Measurements from ENCODE around the gene CDKN1C.

Gene CDKN1C

DNA sequence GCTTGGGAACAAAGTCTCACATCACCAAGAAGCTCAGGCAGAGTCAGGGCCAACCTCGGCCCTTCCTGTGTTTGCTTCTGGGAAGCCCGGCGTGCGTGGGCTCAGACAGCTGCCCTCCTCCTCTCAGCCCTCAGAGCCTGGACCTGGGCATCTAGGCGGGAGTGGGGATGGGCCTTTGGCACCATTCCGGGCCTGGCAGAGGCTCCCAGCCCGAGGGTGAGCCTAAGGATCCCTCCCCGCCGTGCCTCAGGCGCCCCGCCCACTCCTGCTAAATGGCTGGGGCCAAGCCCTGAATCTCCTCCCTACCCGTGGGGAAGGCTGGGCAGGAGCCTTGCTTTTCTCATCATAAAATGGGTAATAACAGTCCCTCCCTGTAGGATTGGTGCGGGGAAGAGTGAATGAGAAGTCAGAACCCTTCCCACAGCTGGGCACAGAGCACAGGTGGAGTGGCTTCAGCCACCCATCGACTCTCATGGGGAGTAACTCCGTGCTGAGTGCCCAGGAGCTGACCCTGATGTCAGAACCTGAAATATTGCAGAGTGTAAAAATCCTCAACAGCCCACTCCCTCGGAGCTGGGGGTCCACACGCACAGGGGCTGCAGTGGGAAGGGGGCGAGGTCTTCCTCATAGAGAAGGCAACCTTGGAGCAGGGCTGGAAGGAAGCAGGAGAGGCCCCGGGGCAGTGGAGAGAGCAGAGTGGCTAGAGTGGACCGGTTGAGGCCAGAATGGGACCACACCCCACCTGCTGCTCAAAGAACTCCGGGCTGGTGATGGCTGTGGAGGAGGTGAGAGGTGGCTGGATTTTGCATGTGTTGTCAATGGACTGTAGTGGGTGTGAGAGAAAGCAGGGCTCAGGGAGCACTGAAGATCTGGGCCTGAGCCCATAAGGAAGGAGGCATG is 18.8 kb upstream of the CDKN1C start:
- DNase-seq = no peak

- DNase-seq = no peak
Observed at GRCh38 chr11:2903672-2904011, 18.1 kb upstream of the CDKN1C start.

- DNase-seq = no peak
Observed at GRCh38 chr11:2902784-2903671, 17.5 kb upstream of the CDKN1C start.

- DNase-seq = peak; percentile 95 to 97
Observed at GRCh38 chr11:2901854-2902783, 16.5 kb upstream of the CDKN1C start.

DNA sequence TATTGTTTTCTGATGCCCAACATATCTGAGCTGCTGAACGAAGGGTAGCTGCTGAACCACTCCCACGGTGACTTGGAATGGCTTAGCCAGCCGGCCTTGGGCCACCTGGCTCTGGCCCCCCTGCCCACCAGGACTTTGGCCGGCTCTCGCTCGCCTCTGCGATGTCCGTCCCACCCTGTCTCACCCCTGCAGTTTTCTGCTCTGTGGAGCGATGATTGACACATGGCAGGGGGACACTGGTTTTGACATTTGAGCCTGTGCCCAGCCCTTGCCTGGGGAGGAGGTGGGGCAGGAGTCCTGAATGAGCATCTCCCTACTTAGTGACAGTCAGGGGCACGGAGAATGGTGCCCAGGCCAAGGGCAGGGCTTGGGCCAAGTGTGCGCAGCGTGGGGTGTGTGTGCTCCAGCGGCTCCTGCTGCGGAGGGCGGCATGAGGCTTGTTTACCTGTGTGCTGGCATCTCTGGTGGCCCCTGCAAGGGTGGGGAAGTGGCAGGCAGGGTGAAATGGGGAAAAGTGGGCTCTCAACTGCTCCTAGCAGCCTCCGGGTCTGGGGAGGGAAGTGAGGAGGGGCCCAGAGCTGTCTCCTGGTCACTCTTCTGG is 15.7 kb upstream of the CDKN1C start:
- no peak for DNase-seq

DNA sequence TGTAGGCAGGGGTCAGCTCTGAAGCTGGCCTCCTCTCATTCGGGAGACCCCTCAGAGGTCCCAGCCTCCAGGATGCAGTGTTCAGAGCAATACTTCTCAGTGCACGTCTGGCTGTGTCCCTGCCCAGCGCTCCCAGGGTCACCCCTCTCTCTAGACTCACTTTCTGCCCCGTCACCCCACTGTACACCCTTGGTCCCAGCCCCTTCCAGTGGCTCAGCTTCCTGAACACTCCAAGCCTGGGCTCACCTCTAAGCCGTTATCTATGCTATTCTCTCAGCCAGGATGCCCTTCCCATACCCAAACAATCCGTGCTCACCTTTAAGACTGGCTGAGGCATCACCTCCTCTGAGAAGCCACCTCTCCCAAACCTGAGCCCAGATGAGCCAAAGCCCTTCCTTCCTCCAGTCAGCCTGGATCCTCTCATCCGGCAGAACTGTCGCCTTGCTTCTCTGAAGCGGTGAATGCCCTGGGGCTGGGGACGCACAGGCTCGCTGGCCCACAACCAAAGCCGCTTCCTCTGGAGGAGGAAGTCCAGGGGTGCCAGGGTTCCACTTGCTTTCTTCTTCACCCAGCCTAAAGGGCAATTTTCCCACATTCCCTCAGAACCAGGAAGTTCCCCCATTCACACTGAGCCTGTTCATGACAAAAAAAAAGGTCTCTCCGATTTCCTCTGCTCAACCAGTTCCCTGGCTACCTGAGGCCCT is 13.7 kb upstream of the CDKN1C start:
- DNase-seq = no peak

GRCh38 chr11:2898366-2899079 is 12.9 kb upstream of the CDKN1C start:
- peak; percentile 55 to 58 for DNase-seq

DNA sequence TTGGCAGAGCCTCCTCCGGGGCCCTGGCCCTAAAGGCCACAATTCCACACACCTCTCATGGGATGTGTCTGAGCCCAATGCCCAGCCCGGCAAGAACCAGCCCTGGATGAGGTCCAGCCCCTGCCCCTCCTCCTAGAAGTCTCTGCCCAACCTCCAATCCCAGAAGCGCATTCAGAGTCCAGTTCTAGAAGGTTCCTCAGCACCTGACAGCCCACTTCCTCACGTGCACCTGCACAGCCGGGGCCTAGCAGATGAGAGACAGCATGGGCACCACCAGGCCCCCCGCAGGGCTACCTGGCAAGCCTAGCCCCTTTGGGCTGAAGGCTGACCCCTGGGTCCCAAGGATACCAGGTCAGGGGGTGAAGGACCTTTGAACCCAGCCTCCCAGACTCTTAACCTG is 11.5 kb upstream of the CDKN1C start:
- no peak for DNase-seq

DNA sequence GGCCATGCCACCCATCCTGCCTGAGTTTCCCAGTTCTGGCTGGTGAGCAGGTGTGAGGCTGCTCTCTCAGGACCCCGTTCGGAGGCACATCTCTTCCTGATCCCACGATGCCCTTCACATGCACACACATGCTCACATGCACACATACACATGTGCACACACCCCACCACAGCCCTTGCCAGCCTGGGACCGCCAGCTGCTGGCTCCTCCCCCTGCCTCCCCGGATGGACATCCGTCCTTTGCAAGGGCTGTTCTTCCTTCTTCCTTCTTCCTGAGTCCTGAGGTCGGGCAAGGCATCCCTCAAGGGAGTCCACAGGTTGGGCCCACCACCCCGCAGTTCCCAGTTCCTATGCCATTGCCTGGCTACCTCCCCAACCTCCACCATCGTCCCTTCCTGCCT is 10.5 kb upstream of the CDKN1C start:
- no peak for DNase-seq

DNA sequence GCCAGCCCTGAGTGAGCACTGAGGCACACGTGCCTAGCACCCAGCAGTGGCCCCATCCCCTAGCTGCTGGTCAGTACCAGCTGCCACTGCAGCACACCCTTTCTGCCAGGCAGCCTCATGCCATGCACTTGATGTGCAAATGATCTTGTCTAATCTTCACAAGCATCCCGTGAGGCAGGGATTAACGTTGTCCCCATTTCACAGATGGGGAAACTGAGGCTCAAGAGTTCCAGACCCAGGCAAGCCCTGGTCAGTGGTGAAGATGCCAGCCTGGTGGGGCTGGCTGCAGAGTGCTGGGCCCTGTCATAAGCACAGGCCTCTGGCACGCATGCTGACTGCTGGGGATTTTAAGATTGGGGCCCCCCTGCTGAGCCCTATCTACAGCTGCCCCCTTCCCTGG is 8.4 kb upstream of the CDKN1C start:
- no peak for DNase-seq

DNA sequence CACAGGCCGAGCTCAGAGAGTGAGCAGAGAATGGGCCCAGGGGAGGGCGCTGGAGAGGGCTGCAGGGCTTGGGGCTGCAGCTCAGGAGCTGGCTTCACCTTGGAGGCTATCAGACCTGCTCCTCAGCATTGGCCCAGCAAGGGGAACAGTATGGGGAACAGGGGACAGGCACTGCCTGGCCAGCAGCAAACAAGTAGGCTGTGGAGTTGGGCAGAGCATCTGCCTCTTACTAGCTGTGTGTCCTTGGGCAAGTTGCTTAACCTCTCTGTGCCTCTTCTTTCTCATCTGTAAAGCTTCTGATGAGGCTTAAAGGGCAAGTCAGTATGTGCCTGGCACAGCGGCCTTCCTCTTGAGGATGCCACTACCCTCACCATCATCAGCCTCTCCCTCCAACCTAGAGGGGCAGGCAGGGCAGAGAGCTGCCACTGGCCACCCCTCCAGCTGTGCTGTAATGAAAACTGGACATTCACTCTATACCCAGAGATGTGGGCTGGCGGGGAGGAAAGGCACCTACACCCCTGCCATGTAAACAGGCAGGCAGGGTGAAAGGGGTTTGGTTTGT is 7.5 kb upstream of the CDKN1C start:
- peak; percentile 44 to 53 for DNase-seq

DNA sequence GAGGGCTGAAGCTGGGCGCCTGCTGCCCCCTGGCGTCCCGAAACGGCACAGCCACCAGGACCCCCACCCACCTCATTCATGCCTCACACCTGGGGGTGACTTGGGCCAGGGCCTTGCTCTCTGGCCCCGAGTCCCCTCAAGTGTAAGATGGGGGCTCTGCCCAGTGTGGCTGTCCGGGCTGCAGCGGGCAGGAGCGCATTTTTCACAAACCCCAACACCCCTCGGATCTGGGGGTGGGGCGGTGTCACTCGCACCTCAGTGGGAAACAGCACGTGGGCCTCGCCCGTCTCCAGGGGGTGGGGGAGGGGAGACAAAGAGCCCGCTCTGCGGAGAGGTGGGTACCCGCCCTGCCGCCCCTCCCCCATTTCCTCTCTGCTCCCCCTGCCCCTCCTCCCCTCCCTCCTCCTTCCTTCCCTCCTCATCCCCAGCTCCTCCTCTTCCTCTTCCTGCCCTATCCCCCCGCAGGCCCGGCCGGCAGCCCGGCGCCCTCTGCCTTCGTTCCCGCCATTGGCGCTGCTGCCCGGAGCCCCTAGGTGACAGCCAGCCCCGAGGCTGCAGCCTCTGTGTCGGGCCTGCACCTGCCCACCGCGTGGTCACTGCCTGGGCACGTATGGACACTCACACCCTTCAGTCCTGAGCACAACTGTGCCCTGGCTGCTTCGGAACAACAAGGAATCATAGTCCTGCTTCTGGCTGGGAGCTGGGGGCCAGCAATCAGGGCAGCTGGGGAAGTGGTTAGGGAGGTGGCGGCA is 6.8 kb upstream of the CDKN1C start:
- peak; percentile 71 to 77 for DNase-seq

DNA sequence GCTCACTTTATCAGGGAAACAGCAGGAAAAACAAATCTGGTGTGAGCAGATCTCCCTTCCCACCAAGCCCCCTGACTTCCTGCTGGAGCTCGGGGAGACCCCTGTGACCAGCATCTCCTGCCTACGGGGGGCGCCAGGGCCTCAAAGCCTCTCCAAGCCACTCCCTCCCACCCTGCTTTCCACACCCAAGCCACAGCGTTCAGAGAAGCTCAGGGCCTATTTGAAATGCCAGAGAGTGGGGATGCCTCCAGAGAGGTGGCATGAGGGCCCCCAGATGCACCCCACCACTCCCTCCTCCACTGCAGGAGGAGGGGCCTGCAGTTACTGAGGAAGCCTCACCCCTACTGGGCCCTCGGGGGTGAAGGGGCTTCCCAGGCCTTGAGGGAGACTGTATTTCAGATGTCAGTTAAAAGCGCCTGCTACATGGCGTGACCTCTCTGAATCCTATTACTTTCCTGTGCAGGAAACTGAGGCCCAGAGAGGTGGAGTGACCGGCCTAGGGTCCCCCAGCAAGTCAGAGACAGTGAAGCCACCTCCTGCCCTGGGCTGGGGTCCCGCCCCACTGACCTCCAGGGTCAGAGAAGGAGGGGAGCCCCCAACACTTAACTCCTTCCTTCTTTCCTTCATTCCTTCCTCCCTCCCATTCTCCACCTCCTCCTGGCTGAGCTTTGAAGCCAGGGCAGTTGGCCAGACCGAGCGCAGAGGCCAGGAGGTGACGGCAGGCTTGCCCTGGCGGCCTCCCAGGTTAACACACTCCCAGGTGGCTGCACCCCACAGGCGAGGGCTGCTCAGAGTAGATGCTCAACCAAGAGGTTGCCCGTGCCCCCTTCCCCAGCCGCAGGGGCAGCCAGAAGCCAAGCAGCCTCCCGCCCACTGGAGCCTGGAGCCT is 6.0 kb upstream of the CDKN1C start:
- DNase-seq = no peak

- DNase-seq = no peak
Observed at GRCh38 chr11:2890466-2891294, 5.1 kb upstream of the CDKN1C start.

DNA sequence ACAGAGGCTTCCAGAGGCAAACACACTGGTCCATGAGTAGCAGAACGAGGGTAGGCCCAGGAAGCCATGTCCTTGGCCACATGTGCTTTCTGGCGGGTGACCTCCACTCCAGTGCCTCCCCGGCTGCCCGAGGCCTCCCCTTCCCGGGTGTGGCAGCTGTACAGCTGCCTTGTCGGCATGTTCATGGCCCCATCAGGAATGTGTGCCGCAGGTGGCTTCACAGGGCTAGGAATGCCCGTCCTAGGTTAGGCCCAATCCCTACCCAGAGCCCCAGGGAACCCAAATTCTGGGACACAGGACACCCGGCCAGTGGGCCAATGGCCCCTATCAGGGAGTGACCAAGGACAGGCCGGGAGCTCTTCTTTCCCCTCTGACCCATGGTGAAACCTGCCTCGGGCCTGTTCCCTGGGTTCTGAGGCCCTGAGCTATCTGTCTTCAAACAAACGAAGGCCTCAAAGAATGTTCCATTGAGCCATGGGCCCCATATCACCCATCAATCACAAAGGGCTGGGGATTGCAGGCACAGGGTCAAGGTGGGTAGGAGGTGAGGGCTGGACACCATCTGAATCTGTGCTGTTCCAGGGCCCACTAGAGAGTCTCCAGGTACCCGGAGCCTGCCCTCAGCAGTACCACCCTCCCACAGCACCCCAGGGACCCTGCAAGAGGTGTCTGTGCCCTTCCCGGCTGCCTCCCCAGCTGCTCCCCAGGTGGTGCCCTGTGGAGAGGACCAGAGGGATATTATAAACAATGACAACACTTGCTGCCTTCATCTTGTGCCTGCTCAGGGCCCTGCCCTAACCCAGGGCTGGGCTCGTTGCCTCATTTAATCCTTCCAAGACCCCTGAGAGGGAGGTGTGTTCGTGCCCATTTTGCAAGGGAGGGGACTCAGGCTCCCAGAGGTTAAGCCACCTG is 4.0 kb upstream of the CDKN1C start:
- DNase-seq = no peak

- DNase-seq = peak; percentile 91 to 93
Observed at GRCh38 chr11:2888266-2888968, 2.8 kb upstream of the CDKN1C start.

Measured in stimulated activated CD4-positive, alpha-beta T cell treated with anti-CD3 and anti-CD28 coated beads, Interleukin-2, amount 100 ng/mL, for 24 hours (primary cell).